Panc1 (cell line): ENCODE results near the gene AMZ1. TPM values are rescaled to one million over a fixed set of nuclear protein-coding genes. Genes with fewer than 3 reads are reported as not detected.

Experiments
- ATAC-seq: fragments of 200-7000 bp; cut with Tn5 transposase; 2 replicates; pipeline ENCODE4 v1.9.1; 2020; ENCODE audit warnings: mild to moderate bottlenecking, moderate library complexity
- BruUV-seq: library from RNA; stranded (reverse); fragments of 400-500 nt; replicated peaks from 2 replicates; lab custom pipeline; 2021; lab: Mats Ljungman, UMichigan
- CTCF ChIA-PET: fragments of 300-600 bp; sonication (Branson Sonifier 250); formaldehyde crosslinking; loops from one replicate; lab custom pipeline; 2022; ENCODE audit warnings: antibody characterized with exemption; lab: Charles Lee
- POLR2A ChIA-PET: fragments of 300-600 bp; sonication (Branson Sonifier 250); formaldehyde crosslinking; loops from one replicate; lab custom pipeline; 2022; ENCODE audit warnings: antibody characterized with exemption; lab: Charles Lee
- DNase-seq: peaks from one replicate; pipeline ENCODE4 v3.0.0-alpha.2; 2010; ENCODE audit warnings: low read depth, low spot score
- H3K27ac ChIP-seq: 2 replicates; pipeline ENCODE4 v1.5.1; 2011; ENCODE audit warnings: mild to moderate bottlenecking, low read length, inconsistent platforms
- H3K27me3 ChIP-seq: fragments of 200-500 bp; sonication (Bioruptor generic); 2 replicates; pipeline ENCODE4 v1.6.0; 2014; ENCODE audit warnings: low read length, inconsistent platforms; ENCODE audit not compliant: control insufficient read depth, insufficient read depth
- H3K36me3 ChIP-seq: fragments of 200-500 bp; sonication (Bioruptor generic); 2 replicates; pipeline ENCODE4 v1.5.1; 2014; ENCODE audit warnings: inconsistent platforms, mild to moderate bottlenecking, low read length, moderate library complexity; ENCODE audit not compliant: control insufficient read depth, insufficient read depth
- H3K4me1 ChIP-seq: 2 replicates; pipeline ENCODE4 v1.5.1; 2011; ENCODE audit warnings: inconsistent platforms, mild to moderate bottlenecking, low read length, moderate library complexity; ENCODE audit not compliant: control insufficient read depth, insufficient read depth
- H3K4me3 ChIP-seq, 2 experiments: 2 replicates each; pipeline ENCODE4 v1.5.1; 2011 to 2012; ENCODE audit warnings: low read depth in 2 of 2, low read length in 2 of 2, mild to moderate bottlenecking in 2 of 2, inconsistent platforms in 1 of 2, moderate library complexity in 1 of 2
- H3K9me3 ChIP-seq: fragments of 200-500 bp; sonication (Bioruptor generic); 2 replicates; pipeline ENCODE4 v1.5.1; 2014; ENCODE audit warnings: low read depth, mild to moderate bottlenecking, inconsistent platforms, low read length, moderate library complexity; ENCODE audit not compliant: control insufficient read depth, insufficient read depth
- CTCF ChIP-seq: fragments of 450-650 bp; IDR thresholded peaks from 2 replicates; pipeline ENCODE4 v1.5.1; 2017; ENCODE audit warnings: mild to moderate bottlenecking
- POLR2AphosphoS5 ChIP-seq: IDR thresholded peaks from 2 replicates; pipeline ENCODE4 v1.6.1; 2012; ENCODE audit warnings: mild to moderate bottlenecking, low read depth, low read length, moderate library complexity
- REST ChIP-seq, 2 experiments: IDR thresholded peaks; 2 replicates each; pipeline ENCODE4 v1.6.1; 2011 to 2012; ENCODE audit warnings: low read depth in 2 of 2, control low read depth in 1 of 2, low read length in 1 of 2, mild to moderate bottlenecking in 1 of 2, moderate library complexity in 1 of 2; ENCODE audit not compliant: insufficient read depth in 1 of 2
- SIN3A ChIP-seq: IDR thresholded peaks from 2 replicates; pipeline ENCODE4 v1.6.1; 2012; ENCODE audit warnings: low read depth, mild to moderate bottlenecking, low read length, moderate library complexity, borderline replicate concordance; ENCODE audit not compliant: insufficient read depth
- TCF7L2 ChIP-seq: IDR thresholded peaks from 2 replicates; pipeline ENCODE4 v1.6.1; 2011; ENCODE audit warnings: mild to moderate bottlenecking, low read depth, low read length, inconsistent platforms
- in situ Hi-C: cut with HindIII; loops from 2 replicates; pipeline ENCODE4 v1.10.0; 2016; ENCODE audit warnings: low sequenced_read_pairs, low pct_unique_long_range_greater_than_20kb
- intact Hi-C: fragments of 100-400 bp; cut with micrococcal nuclease; formaldehyde crosslinking; loops from one replicate; pipeline ENCODE4 v1.10.0; 2022; ENCODE audit not compliant: unreplicated experiment
- total RNA-seq: library from RNA; stranded (reverse); gene quantifications from one replicate; pipeline ENCODE4 v1.2.1, GENCODE V29; 2021; ENCODE audit not compliant: unreplicated experiment

The AMZ1 gene
- total RNA-seq, 1 experiment from 2014 or later, result 0.57 TPM

GRCh38 chr7:2732959-2733584 is 45.1 kb downstream of the AMZ1 start:
- no peaks in the 10 kb centered on the region for H3K27me3 ChIP-seq
- POLR2A ChIA-PET, result no interaction called here
- CTCF ChIA-PET, result no interaction called here
- no peaks in the 10 kb centered on the region for H3K9me3 ChIP-seq
- H3K36me3 ChIP-seq, result peaks cover 8% of the 10 kb centered on the region; the same call in 1 of the 2 replicates
- peaks cover 9% of the 10 kb centered on the region; the same call in 1 of the 2 replicates for H3K4me1 ChIP-seq
- intact Hi-C loops (no loop called here), in situ Hi-C loops (no loop called here)
- DNase-seq, result no peak
- ATAC-seq, result no peak
- no peak overlapping the region for H3K4me3 ChIP-seq
- H3K27ac ChIP-seq, result no peak overlapping the region; the same call in 1 of the 2 replicates
- no peak for TF ChIP-seq SIN3A
- BruUV-seq, result no TSS peak

GRCh38 chr7:2734084-2734686 is 46.2 kb downstream of the AMZ1 start:
- Histone ChIP-seq H3K9me3 (no peaks in the 10 kb centered on the region), H3K4me1 (peaks cover 9% of the 10 kb centered on the region; the same call in 1 of the 2 replicates), H3K4me3 (no peak overlapping the region), H3K27ac (no peak overlapping the region), H3K27me3 (no peaks in the 10 kb centered on the region), H3K36me3 (0 out of 2 replicates have a peak, but pooled peaks cover 3% of the 10 kb centered on the region)
- POLR2A ChIA-PET, result no interaction called here
- TF ChIP-seq CTCF (no peak), REST (IDR thresholded peaks at IDR 0.05; ENCODE audit: insufficient read depth in 1 of 2, low read depth in 2 of 2, low read length in 1 of 2) (no peak), SIN3A (no peak), POLR2AphosphoS5 (no peak), TCF7L2 (no peak)
- BruUV-seq, result no TSS peak
- intact Hi-C loops, result no loop called here
- no peak for DNase-seq
- CTCF ChIA-PET, result no interaction called here
- no peak for ATAC-seq
- in situ Hi-C loops, result no loop called here
